HepG2 (cell line): ENCODE data around the gene TAGAP. TPM values are rescaled to one million over a fixed set of nuclear protein-coding genes. Genes with fewer than 3 reads are reported as not detected.
A peak's percentile ranks its signal among the peaks of the same experiment; 100 is the strongest.

Source experiments
- ATAC-seq: fragments of 200-7000 bp; cut with Tn5 transposase; 3 replicates; pipeline ENCODE4 v1.9.1; 2020; ENCODE audit warnings: mild to moderate bottlenecking, moderate library complexity
- BruUV-seq: library from RNA; stranded (reverse); fragments of 400-500 nt; replicated peaks from 2 replicates; lab custom pipeline; 2021; lab: Mats Ljungman, UMichigan
- CTCF ChIA-PET: fragments of 300-600 bp; formaldehyde crosslinking; extraction: SDS; loops from one replicate; lab custom pipeline; 2021; ENCODE audit warnings: low total read pairs, inconsistent platforms, low intra/inter-chr PET ratio; lab: Yijun Ruan, JAX
- POLR2A ChIA-PET: fragments of 350-600 bp; sonication (Branson Sonifier 250); formaldehyde crosslinking; loops from one replicate; lab custom pipeline; 2020; ENCODE audit warnings: antibody characterized with exemption, inconsistent platforms; lab: Yijun Ruan, JAX
- DNase-seq: peaks from one replicate; pipeline ENCODE4 v3.0.0-alpha.2; 2015; ENCODE audit warnings: low spot score
- FAIRE-seq: peaks from 3 replicates; lab custom pipeline; 2011; peaks lifted over from hg19 to GRCh38; lab: Jason Lieb, UNC
- H2AFZ ChIP-seq: one replicate; pipeline ENCODE4 v1.6.1; 2011; ENCODE audit warnings: low read length, inconsistent platforms
- H3K27ac ChIP-seq: fragments of 300-600 bp; 3 replicates; pipeline ENCODE4 v1.8.0; 2011; ENCODE audit warnings: mixed run types, mild to moderate bottlenecking, mixed read lengths, low read length, inconsistent platforms; ENCODE audit not compliant: insufficient read depth; ENCODE audit errors: extremely low read length
- H3K27me3 ChIP-seq, 2 experiments: fragments of 200-600 bp in 1 of 2; 2 replicates in 1 of 2; 3 replicates in 1 of 2; pipeline versions ENCODE4 v1.6.0 to v1.8.0; 2011; ENCODE audit warnings: low read length in 2 of 2, mild to moderate bottlenecking in 2 of 2, moderate library complexity in 2 of 2, inconsistent platforms in 1 of 2; ENCODE audit not compliant: insufficient read depth in 2 of 2, control insufficient read depth in 1 of 2
- H3K36me3 ChIP-seq, 2 experiments: fragments of 200-600 bp in 1 of 2; replicated peaks in 1 of 2; 2 replicates in 1 of 2; 3 replicates in 1 of 2; pipeline versions ENCODE4 v1.5.1 to v1.8.0; 2011; ENCODE audit warnings: low read length in 2 of 2, inconsistent platforms in 1 of 2; ENCODE audit not compliant: insufficient read depth in 2 of 2, control insufficient read depth in 1 of 2
- H3K4me1 ChIP-seq: 2 replicates; pipeline ENCODE4 v1.5.1; 2012; ENCODE audit warnings: low read length, inconsistent platforms; ENCODE audit not compliant: insufficient read depth
- H3K4me2 ChIP-seq: 2 replicates; pipeline ENCODE4 v1.6.0; 2011; ENCODE audit warnings: low read depth, low read length, inconsistent platforms
- H3K4me3 ChIP-seq, 3 experiments: fragments of 200-600 bp in 1 of 3; sonication (generic), shearing (Covaris generic) in 1 of 3; replicated peaks in 1 of 3; 2 replicates each; pipeline ENCODE4 v1.5.1; 2011 to 2016; ENCODE audit warnings: low read length in 3 of 3, inconsistent platforms in 2 of 3, low read depth in 2 of 3, mild to moderate bottlenecking in 2 of 3, control low read depth in 1 of 3, mixed read lengths in 1 of 3; ENCODE audit not compliant: insufficient read depth in 1 of 3
- H3K79me2 ChIP-seq: one replicate; pipeline ENCODE4 v1.6.1; 2011; ENCODE audit warnings: low read length, inconsistent platforms; ENCODE audit not compliant: insufficient read depth
- H3K9ac ChIP-seq: 2 replicates; pipeline ENCODE4 v1.6.0; 2011; ENCODE audit warnings: mild to moderate bottlenecking, low read depth, low read length, inconsistent platforms; ENCODE audit not compliant: insufficient read depth
- H3K9me3 ChIP-seq: 2 replicates; pipeline ENCODE4 v1.5.1; 2012; ENCODE audit warnings: mild to moderate bottlenecking, low read length
- H4K20me1 ChIP-seq: 2 replicates; pipeline ENCODE4 v1.6.0; 2011; ENCODE audit warnings: inconsistent platforms, mild to moderate bottlenecking, low read length, moderate library complexity; ENCODE audit not compliant: insufficient read depth
- ETS1 ChIP-seq: sonication (generic); formaldehyde crosslinking; IDR thresholded peaks from 2 replicates; pipeline ENCODE4 v1.4.0; 2020; ENCODE audit warnings: missing genetic modification reagents
- FOXK1 ChIP-seq: sonication (generic); formaldehyde crosslinking; IDR thresholded peaks from 2 replicates; pipeline ENCODE4 v1.4.0; 2020; ENCODE audit warnings: low read depth, missing genetic modification reagents, borderline replicate concordance
- GTF3A ChIP-seq: sonication (generic); formaldehyde crosslinking; conservative IDR thresholded peaks from 2 replicates; pipeline ENCODE4 v1.4.0; 2020; ENCODE audit warnings: mild to moderate bottlenecking, missing genetic modification reagents
- LBX2 ChIP-seq: sonication (generic); formaldehyde crosslinking; IDR thresholded peaks from 2 replicates; pipeline ENCODE4 v1.5.0; 2020; ENCODE audit warnings: missing genetic modification reagents, mild to moderate bottlenecking, borderline replicate concordance
- MXD1 ChIP-seq: sonication (generic); formaldehyde crosslinking; IDR thresholded peaks from 2 replicates; pipeline ENCODE4 v1.4.0; 2020; ENCODE audit warnings: mild to moderate bottlenecking, missing genetic modification reagents
- NFYB ChIP-seq: sonication (generic); formaldehyde crosslinking; IDR thresholded peaks from 2 replicates; pipeline ENCODE4 v1.4.0; 2020; ENCODE audit warnings: missing genetic modification reagents
- RFX1 ChIP-seq: fragments of 450-650 bp; IDR thresholded peaks from 2 replicates; pipeline ENCODE4 v1.6.1; 2017
- SRSF4 ChIP-seq: fragments of 200-400 bp; formaldehyde crosslinking; IDR thresholded peaks from one replicate; pipeline ENCODE4 v1.6.1; 2018; ENCODE audit warnings: mild to moderate bottlenecking, low read depth, low read length, moderate library complexity; ENCODE audit not compliant: poor library complexity, severe bottlenecking
- STAG1 ChIP-seq: sonication (generic); formaldehyde crosslinking; IDR thresholded peaks from 2 replicates; pipeline ENCODE4 v1.4.0; 2020; ENCODE audit warnings: missing genetic modification reagents
- STAT6 ChIP-seq: sonication (generic); formaldehyde crosslinking; IDR thresholded peaks from 2 replicates; pipeline ENCODE4 v1.4.0; 2020; ENCODE audit warnings: missing genetic modification reagents, mild to moderate bottlenecking, borderline replicate concordance
- TCF7 ChIP-seq: sonication (generic); IDR thresholded peaks from 2 replicates; pipeline ENCODE4 v1.6.1; 2016; ENCODE audit warnings: antibody characterized with exemption, low read depth
- ZBTB3 ChIP-seq: sonication (generic); formaldehyde crosslinking; IDR thresholded peaks from 2 replicates; pipeline ENCODE4 v1.4.0; 2020; ENCODE audit warnings: low read depth, mild to moderate bottlenecking, moderate library complexity, missing genetic modification reagents, borderline replicate concordance
- ZBTB39 ChIP-seq: sonication (generic); formaldehyde crosslinking; IDR thresholded peaks from 2 replicates; pipeline ENCODE4 v1.5.0; 2020; ENCODE audit warnings: missing genetic modification reagents
- ZSCAN25 ChIP-seq: sonication (generic); formaldehyde crosslinking; IDR thresholded peaks from 2 replicates; pipeline ENCODE4 v1.8.0; 2022; ENCODE audit warnings: mild to moderate bottlenecking, missing genetic modification reagents
- WGBS: methylation state at CpG from one replicate; pipeline ENCODE4 v1.1.6; 2017; ENCODE audit warnings: low lambda C conversion rate; 5-methylcytosine and 5-hydroxymethylcytosine counted together
- in situ Hi-C: cut with HindIII; loops from 2 replicates; pipeline ENCODE4 v1.10.0; 2017; ENCODE audit warnings: low pct_unique_long_range_greater_than_20kb; ENCODE audit not compliant: extremely low pct_ligation_motif_present
- intact Hi-C: fragments of 100-400 bp; cut with micrococcal nuclease; formaldehyde crosslinking; loops from one replicate; pipeline ENCODE4 v1.10.0; 2022; ENCODE audit not compliant: unreplicated experiment
- polyA plus RNA-seq, 8 experiments: library from polyadenylated mRNA; depleted of rRNA in 3 of 8; stranded (reverse) in 7 of 8; unstranded in 1 of 8; fragments of >200 nt; fragmentation: Illumina TruSeq in 4 of 8; extraction: Trizol in 4 of 8; gene quantifications; 2 replicates each; pipeline versions ENCODE4 v1.2.1 to v1.2.3, GENCODE V29; 2011 to 2016; ENCODE audit warnings: low read depth in 4 of 8, missing spikeins in 1 of 8, mixed read lengths in 1 of 8; ENCODE audit not compliant: insufficient read depth in 1 of 8
- total RNA-seq, 5 experiments: library from RNA; depleted of rRNA; stranded (reverse); fragments of >200 nt; fragmentation: Illumina TruSeq; extraction: Trizol; gene quantifications; 2 replicates each; pipeline ENCODE4 v1.2.3, GENCODE V29; 2016; ENCODE audit warnings: low read depth in 1 of 5

The TAGAP gene
- total and polyA plus RNA-seq, 2 of the 13 experiments (the other 11 are each of a cell fraction or from before 2014, with no cell fraction given), result not detected

GRCh38 chr6:159092631-159093030, 47.8 kb upstream of the TAGAP start (continued):
- TF ChIP-seq GTF3A (CRISPR knock-in tag) (no peak), ZBTB39 (no peak), NFYB (CRISPR knock-in tag) (no peak), ZBTB3 (no peak), SRSF4 (no peak), STAG1 (no peak), LBX2 (no peak)

GRCh38 chr6:159090530-159091480, 46.0 kb upstream of the TAGAP start:
- no peak overlapping the region for H2AFZ ChIP-seq
- CTCF ChIA-PET, result no interaction called here
- H3K27ac ChIP-seq, result no peak overlapping the region
- FAIRE-seq, result no peak
- no peaks in the 10 kb centered on the region for H3K4me1 ChIP-seq
- no TSS peak for BruUV-seq
- intact Hi-C loops, result no loop called here
- H3K27me3 ChIP-seq, result peaks cover 0 to 8% of the 10 kb centered on the region in 2 experiments; a peak in 3 of 5 replicates
- ATAC-seq, result peak; percentile 52; the same call in 1 of the 3 replicates
- H3K4me3 ChIP-seq, result no peak overlapping the region
- H3K9me3 ChIP-seq, result no peaks in the 10 kb centered on the region
- DNase-seq, result no peak
- POLR2A ChIA-PET, result no interaction called here
- H3K79me2 ChIP-seq, result no peaks in the 10 kb centered on the region
- no peaks in the 10 kb centered on the region for H4K20me1 ChIP-seq
- 18% methylated on average over 10 of the region's 10 CpGs for WGBS
- no peaks in the 10 kb centered on the region for H3K36me3 ChIP-seq
- peak; percentile 65; the same call in 1 of the 2 replicates for TF ChIP-seq TCF7
- no peak for TF ChIP-seq ETS1 (CRISPR knock-in tag)
- no peak for TF ChIP-seq MXD1 (CRISPR knock-in tag)
- TF ChIP-seq ZSCAN25, result peak; percentile 52; the same call in 1 of the 2 replicates
- TF ChIP-seq FOXK1 (CRISPR knock-in tag), result no peak
- no peak for TF ChIP-seq RFX1
- TF ChIP-seq STAT6 (CRISPR knock-in tag), result no peak
- no peak overlapping the region for H3K4me2 ChIP-seq
- in situ Hi-C loops, result no loop called here
- no peak overlapping the region for H3K9ac ChIP-seq
